Thyroid gland (tissue), 4 donors: Measurements from ENCODE around the gene HCST. TPM values are rescaled to one million over a fixed set of nuclear protein-coding genes. Genes with fewer than 3 reads are reported as not detected.

Source experiments
- DNase-seq, 2 donors: peaks; one replicate each; pipeline ENCODE4 v3.0.0-alpha.2; 2019
- H3K27ac ChIP-seq, 3 donors: fragments of 200-600 bp; sonication (generic); 1 replicate in 2 of 3; 2 replicates in 1 of 3; pipeline ENCODE4 v1.5.1; 2016 to 2019; ENCODE audit warnings: mild to moderate bottlenecking in 1 of 3, moderate library complexity in 1 of 3
- H3K27me3 ChIP-seq: fragments of 200-600 bp; sonication (generic); one replicate; pipeline ENCODE4 v1.5.1; 2019
- H3K36me3 ChIP-seq, 2 donors: fragments of 200-600 bp; sonication (generic); one replicate each; pipeline ENCODE4 v1.5.1; 2016 to 2019
- H3K4me1 ChIP-seq, 2 donors: fragments of 200-600 bp; sonication (generic); one replicate each; pipeline ENCODE4 v1.5.1; 2017 to 2019
- H3K4me3 ChIP-seq, 3 donors: fragments of 200-600 bp; sonication (generic); replicated peaks in 1 of 3; 1 replicate in 2 of 3; 2 replicates in 1 of 3; pipeline ENCODE4 v1.5.1; 2016; ENCODE audit warnings: mild to moderate bottlenecking in 1 of 3
- H3K9me3 ChIP-seq: fragments of 200-600 bp; sonication (generic); one replicate; pipeline ENCODE4 v1.5.1; 2017
- CTCF ChIP-seq, 6 experiments: fragments of 200-600 bp in 3 of 6; fragments of 450-650 bp in 3 of 6; sonication (generic) in 3 of 6; IDR thresholded peaks; one replicate each; pipeline ENCODE4 v1.5.1; 2016 to 2019; ENCODE audit warnings: antibody characterized with exemption in 6 of 6, mild to moderate bottlenecking in 2 of 6, inconsistent platforms in 1 of 6, moderate library complexity in 1 of 6
- POLR2A ChIP-seq, 2 donors: fragments of 450-650 bp; IDR thresholded peaks; one replicate each; pipeline ENCODE4 v1.6.1; 2017; ENCODE audit warnings: antibody characterized with exemption in 2 of 2, mild to moderate bottlenecking in 2 of 2, moderate library complexity in 1 of 2
- WGBS, 2 donors: methylation state at CpG; one replicate each; pipeline ENCODE4 v1.1.5; 2017; 5-methylcytosine and 5-hydroxymethylcytosine counted together
- intact Hi-C: fragments of 100-400 bp; cut with DNase I; formaldehyde crosslinking; loops from one replicate; pipeline ENCODE4 v1.15.1; 2023
- total RNA-seq, 4 donors: library from RNA; depleted of rRNA; stranded (reverse); fragments of >200 nt; gene quantifications; one replicate each; pipeline ENCODE4 v1.2.3, GENCODE V29; 2016

Gene HCST
- total RNA-seq, 4 donors from 2014 or later: 1.4 to 4.4 TPM; not detected in 2

GRCh38 chr19:35935911-35936737, 33.8 kb downstream of the HCST start, which contains the start of gene LRFN3:
TSS of gene LRFN3 (plus strand) at chr19:35936374. CDS start at chr19:35939426, 3,052 bp downstream.
- intact Hi-C loops: loop anchor here (10.0 kb wide), 1 partner anchor 181 kb away; the partner anchor contains the start of genes HSPB6 and PROSER3
- peak; percentile 71 for DNase-seq
- 3% methylated on average over 30 of the region's 68 CpGs for WGBS, 2 donors
- Histone ChIP-seq H3K4me3 (peak within 1 kb of the TSS; percentile 19 to 69 (median 52)), H3K9me3 (no peaks in the 10 kb centered on the region), H3K4me1 (peaks cover 16 to 24% of the 10 kb centered on the region in 2 donors), H3K27me3 (no peaks in the 10 kb centered on the region), H3K27ac (peak within 1 kb of the TSS in 2 of 3 donors; percentile 54 to 69), H3K36me3 (peaks cover 8% of the 10 kb centered on the region in 2 donors)
- TF ChIP-seq POLR2A (IDR thresholded peaks at IDR 0.05) (no peak), CTCF (IDR thresholded peaks at IDR 0.05) (peak in 1 of 6 experiments; percentile 14)

GRCh38 chr19:35936738-35937268, 34.5 kb downstream of the HCST start:
- intact Hi-C loops: loop anchor here (10.0 kb wide), 1 partner anchor 182 kb away; the partner anchor contains the start of genes HSPB6 and PROSER3

GRCh38 chr19:35937345-35938281, 35.3 kb downstream of the HCST start:
- peak in 1 of 2 donors; percentile 9 for DNase-seq
- Histone ChIP-seq H3K4me3 (peak overlapping the region in 1 of 3 donors; percentile 69), H3K27ac (no peak overlapping the region), H3K4me1 (peaks cover 16 to 24% of the 10 kb centered on the region in 2 donors), H3K36me3 (peaks cover 10 to 13% of the 10 kb centered on the region in 2 donors), H3K27me3 (no peaks in the 10 kb centered on the region), H3K9me3 (no peaks in the 10 kb centered on the region)
- TF ChIP-seq CTCF (IDR thresholded peaks at IDR 0.05) (no peak), POLR2A (IDR thresholded peaks at IDR 0.05) (no peak)
- intact Hi-C loops: loop anchor here (10.0 kb wide), 1 partner anchor 183 kb away; the partner anchor contains the start of genes HSPB6 and PROSER3
- 53 to 63% methylated on average over 12 of the region's 14 CpGs for WGBS, 2 donors

More at GRCh38 chr19:35936738-35937268, 34.5 kb downstream of the HCST start:
- no peak for DNase-seq
- peak overlapping the region; percentile 16 to 69 (median 19) for H3K4me3 ChIP-seq
- peak overlapping the region in 2 of 3 donors; percentile 54 to 69 for H3K27ac ChIP-seq
- H3K27me3 ChIP-seq: no peaks in the 10 kb centered on the region
- TF ChIP-seq CTCF (IDR thresholded peaks at IDR 0.05) (no peak), POLR2A (IDR thresholded peaks at IDR 0.05) (no peak)
- peaks cover 8% of the 10 kb centered on the region in 2 donors for H3K36me3 ChIP-seq
- no peaks in the 10 kb centered on the region for H3K9me3 ChIP-seq
- whole genome bisulfite sequencing, 2 donors: 12 to 61% methylated on average over 5 to 8 of the region's 11 CpGs
- peaks cover 16 to 24% of the 10 kb centered on the region in 2 donors for H3K4me1 ChIP-seq

GRCh38 chr19:35938282-35939224, 36.2 kb downstream of the HCST start:
- WGBS, 2 donors: 82 to 84% methylated on average over 13 of the region's 13 CpGs
- Histone ChIP-seq H3K27me3 (no peaks in the 10 kb centered on the region), H3K4me3 (no peak overlapping the region), H3K27ac (no peak overlapping the region), H3K36me3 (peaks cover 10 to 13% of the 10 kb centered on the region in 2 donors), H3K9me3 (no peaks in the 10 kb centered on the region), H3K4me1 (peaks cover 16 to 24% of the 10 kb centered on the region in 2 donors)
- intact Hi-C loops: loop anchor here (10.0 kb wide), 1 partner anchor 184 kb away; the partner anchor contains the start of genes HSPB6 and PROSER3
- DNase-seq: no peak
- TF ChIP-seq POLR2A (IDR thresholded peaks at IDR 0.05): no peak
- TF ChIP-seq CTCF (IDR thresholded peaks at IDR 0.05): no peak
